ENCODE data around the gene NCKAP5.

NCKAP5 gene

GRCh38 chr2:133393895-133394294 is 174.4 kb downstream of the NCKAP5 start:
- TF ChIP-seq EZH2 (IDR thresholded peaks at IDR 0.05; ENCODE audit: borderline replicate concordance, low read length): no peak
- no peak for TF ChIP-seq CTCF (IDR thresholded peaks at IDR 0.05; ENCODE audit: low read length)
- Histone ChIP-seq H3K9me2 (ENCODE audit: low read depth, low read length) (no peaks in the 10 kb centered on the region), H3K27me3 (ENCODE audit: insufficient read depth, low read length) (0 out of 2 replicates have a peak, but pooled peaks cover 3% of the 10 kb centered on the region), H2AFZ (ENCODE audit: low read length) (no peak overlapping the region), H4K20me1 (ENCODE audit: insufficient read depth, low read length) (no peaks in the 10 kb centered on the region), H3K36me3 (ENCODE audit: insufficient read depth, low read length) (no peaks in the 10 kb centered on the region), H3K79me2 (ENCODE audit: insufficient read depth, low read length) (no peaks in the 10 kb centered on the region), H3K9ac (ENCODE audit: low read length) (no peak overlapping the region), H3K4me3 (ENCODE audit: low read depth, low read length, poor library complexity, severe bottlenecking) (no peak overlapping the region), H3K4me1 (ENCODE audit: insufficient read depth, low read length, severe bottlenecking) (no peaks in the 10 kb centered on the region), H3K27ac (ENCODE audit: low read depth, low read length, poor library complexity, severe bottlenecking) (no peak overlapping the region), H3K4me2 (ENCODE audit: low read length) (no peak overlapping the region), H3K9me3 (ENCODE audit: low read length) (no peaks in the 10 kb centered on the region), H3F3A (ENCODE audit: insufficient read depth, low read length) (no peaks in the 10 kb centered on the region)

GRCh38 chr2:133390156-133390555 is 178.1 kb downstream of the NCKAP5 start:
- Histone ChIP-seq H3K4me1 (ENCODE audit: insufficient read depth, low read length, severe bottlenecking) (no peaks in the 10 kb centered on the region), H3K79me2 (ENCODE audit: insufficient read depth, low read length) (no peaks in the 10 kb centered on the region), H3K27me3 (ENCODE audit: insufficient read depth, low read length) (0 out of 2 replicates have a peak, but pooled peaks cover 3% of the 10 kb centered on the region), H3K9me3 (ENCODE audit: low read length) (no peaks in the 10 kb centered on the region), H3K36me3 (ENCODE audit: insufficient read depth, low read length) (no peaks in the 10 kb centered on the region), H3K4me3 (ENCODE audit: low read depth, low read length, poor library complexity, severe bottlenecking) (no peak overlapping the region), H4K20me1 (ENCODE audit: insufficient read depth, low read length) (no peaks in the 10 kb centered on the region), H3K9me2 (ENCODE audit: low read depth, low read length) (no peaks in the 10 kb centered on the region), H3K27ac (ENCODE audit: low read depth, low read length, poor library complexity, severe bottlenecking) (no peak overlapping the region), H3K9ac (ENCODE audit: low read length) (no peak overlapping the region), H2AFZ (ENCODE audit: low read length) (no peak overlapping the region), H3F3A (ENCODE audit: insufficient read depth, low read length) (no peaks in the 10 kb centered on the region), H3K4me2 (ENCODE audit: low read length) (no peak overlapping the region)
- TF ChIP-seq CTCF (IDR thresholded peaks at IDR 0.05; ENCODE audit: low read length): no peak
- no peak for TF ChIP-seq EZH2 (IDR thresholded peaks at IDR 0.05; ENCODE audit: borderline replicate concordance, low read length)

- Histone ChIP-seq H3K9me2 (ENCODE audit: low read depth, low read length) (no peaks in the 10 kb centered on the region), H4K20me1 (ENCODE audit: insufficient read depth, low read length) (no peaks in the 10 kb centered on the region), H3K79me2 (ENCODE audit: insufficient read depth, low read length) (no peaks in the 10 kb centered on the region), H3F3A (ENCODE audit: insufficient read depth, low read length) (no peaks in the 10 kb centered on the region), H2AFZ (ENCODE audit: low read length) (no peak overlapping the region), H3K9ac (ENCODE audit: low read length) (no peak overlapping the region), H3K36me3 (ENCODE audit: insufficient read depth, low read length) (no peaks in the 10 kb centered on the region), H3K4me2 (ENCODE audit: low read length) (no peak overlapping the region), H3K4me3 (ENCODE audit: low read depth, low read length, poor library complexity, severe bottlenecking) (no peak overlapping the region), H3K27ac (ENCODE audit: low read depth, low read length, poor library complexity, severe bottlenecking) (no peak overlapping the region), H3K4me1 (ENCODE audit: insufficient read depth, low read length, severe bottlenecking) (no peaks in the 10 kb centered on the region), H3K27me3 (ENCODE audit: insufficient read depth, low read length) (0 out of 2 replicates have a peak, but pooled peaks cover 3% of the 10 kb centered on the region), H3K9me3 (ENCODE audit: low read length) (no peaks in the 10 kb centered on the region)
- TF ChIP-seq CTCF (IDR thresholded peaks at IDR 0.05; ENCODE audit: low read length): no peak
- TF ChIP-seq EZH2 (IDR thresholded peaks at IDR 0.05; ENCODE audit: borderline replicate concordance, low read length): no peak
Measured at GRCh38 chr2:133389569-133389968, 178.7 kb downstream of the NCKAP5 start.
